Hepatocyte (in vitro differentiated cells): ENCODE measurements around the gene IL1RAPL2. TPM values are rescaled to one million over a fixed set of nuclear protein-coding genes. Genes with fewer than 3 reads are reported as not detected.

Experiments
- DNase-seq: peaks from one replicate; pipeline ENCODE4 v3.0.0-alpha.2; 2016; ENCODE audit warnings: low spot score
- H2AFZ ChIP-seq: fragments of 200-600 bp; sonication (generic); 2 replicates; pipeline ENCODE4 v1.6.0; 2016; ENCODE audit warnings: antibody characterized with exemption, mild to moderate bottlenecking
- H3K27ac ChIP-seq: fragments of 200-600 bp; sonication (generic); 2 replicates; pipeline ENCODE4 v1.5.1; 2016; ENCODE audit warnings: mild to moderate bottlenecking
- H3K27me3 ChIP-seq: fragments of 200-600 bp; sonication (generic); 2 replicates; pipeline ENCODE4 v1.6.1; 2016
- H3K36me3 ChIP-seq: fragments of 200-600 bp; sonication (generic); replicated peaks from 2 replicates; pipeline ENCODE4 v1.5.1; 2016; ENCODE audit warnings: low read depth; ENCODE audit not compliant: insufficient read depth
- H3K4me1 ChIP-seq: fragments of 200-600 bp; sonication (generic); 2 replicates; pipeline ENCODE4 v1.5.1; 2016; ENCODE audit warnings: mild to moderate bottlenecking, moderate library complexity; ENCODE audit not compliant: insufficient read depth
- H3K4me2 ChIP-seq: fragments of 200-600 bp; sonication (generic); 2 replicates; pipeline ENCODE4 v1.6.0; 2016
- H3K4me3 ChIP-seq: fragments of 200-600 bp; sonication (generic); 2 replicates; pipeline ENCODE4 v1.5.1; 2016; ENCODE audit warnings: mild to moderate bottlenecking
- H3K79me2 ChIP-seq: fragments of 200-600 bp; sonication (generic); 2 replicates; pipeline ENCODE4 v1.6.0; 2017; ENCODE audit warnings: mild to moderate bottlenecking
- H3K9me2 ChIP-seq: fragments of 200-600 bp; sonication (generic); replicated peaks from 2 replicates; pipeline ENCODE4 v1.6.0; 2017; ENCODE audit warnings: mild to moderate bottlenecking; ENCODE audit not compliant: insufficient read depth
- H3K9me3 ChIP-seq: fragments of 200-600 bp; sonication (generic); 2 replicates; pipeline ENCODE4 v1.5.1; 2016; ENCODE audit warnings: low read depth, mild to moderate bottlenecking
- H4K20me1 ChIP-seq: fragments of 200-600 bp; sonication (generic); 2 replicates; pipeline ENCODE4 v1.6.0; 2016; ENCODE audit warnings: mild to moderate bottlenecking; ENCODE audit not compliant: insufficient read depth, poor library complexity, severe bottlenecking
- EZH2 ChIP-seq: fragments of 200-600 bp; sonication (generic); IDR thresholded peaks from 2 replicates; pipeline ENCODE4 v1.6.1; 2016; ENCODE audit warnings: antibody characterized with exemption, mild to moderate bottlenecking, borderline replicate concordance
- EZH2phosphoT487 ChIP-seq: fragments of 200-600 bp; sonication (generic); IDR thresholded peaks from one replicate; pipeline ENCODE4 v1.6.1; 2018; ENCODE audit warnings: antibody characterized with exemption, mild to moderate bottlenecking, low read depth, moderate library complexity; ENCODE audit not compliant: unreplicated experiment, severe bottlenecking
- WGBS: methylation state at CpG from one replicate; pipeline ENCODE4 v1.1.6; 2016; ENCODE audit warnings: low lambda C conversion rate; ENCODE audit errors: missing lambda C conversion rate; 5-methylcytosine and 5-hydroxymethylcytosine counted together
- polyA plus RNA-seq: library from polyadenylated mRNA; unstranded; fragments of >200 nt; fragmentation: Nextera tagmentation; extraction: Ambion mirVana; gene quantifications from 2 replicates; pipeline ENCODE4 v1.2.1, GENCODE V29; 2016
- total RNA-seq: library from RNA; depleted of rRNA; stranded (reverse); fragments of >200 nt; gene quantifications from 2 replicates; pipeline ENCODE4 v1.2.3, GENCODE V29; 2014
- TF ChIP-seq, protein P1 (sequence below): fragments of 200-600 bp; sonication (generic); IDR thresholded peaks from 2 replicates; pipeline ENCODE4 v1.5.1; 2016; ENCODE audit warnings: antibody characterized with exemption, mild to moderate bottlenecking; ENCODE audit not compliant: poor library complexity

IL1RAPL2 gene
- total and polyA plus RNA-seq, 2 experiments from 2014 or later: 0.40 TPM; not detected in 1

DNA sequence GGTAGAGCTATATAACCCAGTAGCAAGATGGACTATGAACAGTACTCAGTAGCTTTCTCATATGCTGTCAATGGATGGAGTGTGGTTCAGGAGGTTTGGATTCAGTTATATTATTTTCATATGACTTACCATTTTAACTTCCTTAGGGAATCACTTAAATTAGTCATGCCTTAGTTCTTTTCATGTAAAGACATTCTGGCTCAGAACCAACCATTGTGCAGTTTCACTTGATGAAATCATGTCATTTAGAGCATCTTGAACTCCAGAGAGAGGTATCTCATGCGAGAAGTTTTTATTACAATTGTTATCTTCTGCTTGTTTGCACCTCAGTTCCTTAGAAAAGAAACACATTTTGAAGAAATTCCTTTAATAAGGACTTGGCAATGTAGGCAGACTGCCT is 55.8 kb downstream of the IL1RAPL2 start:
- Histone ChIP-seq H3K9me2 (no peaks in the 10 kb centered on the region), H3K27ac (no peak overlapping the region), H2AFZ (no peak overlapping the region), H3K9me3 (no peaks in the 10 kb centered on the region), H3K4me2 (no peak overlapping the region), H4K20me1 (no peaks in the 10 kb centered on the region), H3K27me3 (no peaks in the 10 kb centered on the region), H3K4me3 (no peak overlapping the region), H3K36me3 (no peaks in the 10 kb centered on the region), H3K79me2 (no peaks in the 10 kb centered on the region), H3K4me1 (no peaks in the 10 kb centered on the region)
- 62% methylated on average over 1 of the region's 1 CpG for WGBS
- DNase-seq: no peak
- TF ChIP-seq EZH2 (no peak), EZH2phosphoT487 (no peak)

DNA sequence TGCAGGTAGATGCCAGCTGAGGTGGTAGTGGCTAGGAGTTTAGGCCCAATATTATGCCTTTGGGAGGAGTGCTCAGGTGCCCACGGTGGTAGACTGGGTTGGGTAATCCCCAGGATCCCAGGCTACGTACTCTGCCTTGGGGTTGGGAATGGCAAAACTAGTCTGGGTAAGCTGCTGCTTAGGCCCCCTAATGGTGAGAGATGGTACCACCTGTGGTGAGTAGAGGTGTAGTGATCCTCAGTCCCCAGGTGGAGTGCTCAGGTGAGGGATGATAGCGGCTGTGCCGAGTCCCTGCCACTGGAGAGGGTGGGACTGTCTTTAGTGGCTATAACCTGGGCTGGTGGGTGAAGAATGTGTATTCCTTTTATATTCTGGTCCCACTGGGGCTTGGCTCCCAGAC is 75.2 kb downstream of the IL1RAPL2 start:
- H3K9me3 ChIP-seq: no peaks in the 10 kb centered on the region
- H3K4me3 ChIP-seq: no peak overlapping the region
- no peaks in the 10 kb centered on the region for H3K27me3 ChIP-seq
- WGBS: 82% methylated on average over 4 of the region's 4 CpGs
- no peak overlapping the region for H3K4me2 ChIP-seq
- no peak overlapping the region for H2AFZ ChIP-seq
- H3K79me2 ChIP-seq: no peaks in the 10 kb centered on the region
- H4K20me1 ChIP-seq: no peaks in the 10 kb centered on the region
- no peaks in the 10 kb centered on the region for H3K4me1 ChIP-seq
- no peaks in the 10 kb centered on the region for H3K36me3 ChIP-seq
- DNase-seq: no peak
- no peak for TF ChIP-seq EZH2phosphoT487
- H3K9me2 ChIP-seq: no peaks in the 10 kb centered on the region
- no peak overlapping the region for H3K27ac ChIP-seq

DNA sequence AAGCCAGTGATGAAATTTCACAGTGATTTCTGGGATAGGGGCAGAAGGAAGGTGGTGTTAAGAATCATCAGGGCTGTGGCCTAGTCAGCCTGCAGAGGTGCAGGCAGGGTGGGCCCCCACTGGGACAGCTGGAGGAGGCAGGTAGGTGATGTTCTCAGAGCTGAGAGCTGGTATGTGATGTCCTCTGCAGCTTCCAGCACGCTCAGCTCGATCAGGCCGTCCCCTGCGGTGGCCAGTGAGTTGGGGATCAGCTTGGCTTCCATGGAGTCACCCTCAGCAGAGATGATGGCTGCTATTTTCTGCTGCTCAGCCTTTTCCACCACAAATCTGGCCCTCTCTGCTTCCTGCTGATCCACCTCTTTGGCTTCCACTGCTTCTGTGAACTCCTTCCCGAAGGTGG is 81.1 kb downstream of the IL1RAPL2 start:
- no peaks in the 10 kb centered on the region for H3K9me3 ChIP-seq
- H3K27ac ChIP-seq: no peak overlapping the region
- no peaks in the 10 kb centered on the region for H3K79me2 ChIP-seq
- no peak overlapping the region for H2AFZ ChIP-seq
- no peaks in the 10 kb centered on the region for H3K36me3 ChIP-seq
- WGBS: 87% methylated on average over 5 of the region's 5 CpGs
- H3K27me3 ChIP-seq: no peaks in the 10 kb centered on the region
- no peaks in the 10 kb centered on the region for H3K9me2 ChIP-seq
- no peak for DNase-seq
- no peak overlapping the region for H3K4me3 ChIP-seq
- no peaks in the 10 kb centered on the region for H3K4me1 ChIP-seq
- H4K20me1 ChIP-seq: no peaks in the 10 kb centered on the region
- TF ChIP-seq EZH2phosphoT487 (no peak), EZH2 (no peak)
- TF ChIP-seq, protein P1, sequence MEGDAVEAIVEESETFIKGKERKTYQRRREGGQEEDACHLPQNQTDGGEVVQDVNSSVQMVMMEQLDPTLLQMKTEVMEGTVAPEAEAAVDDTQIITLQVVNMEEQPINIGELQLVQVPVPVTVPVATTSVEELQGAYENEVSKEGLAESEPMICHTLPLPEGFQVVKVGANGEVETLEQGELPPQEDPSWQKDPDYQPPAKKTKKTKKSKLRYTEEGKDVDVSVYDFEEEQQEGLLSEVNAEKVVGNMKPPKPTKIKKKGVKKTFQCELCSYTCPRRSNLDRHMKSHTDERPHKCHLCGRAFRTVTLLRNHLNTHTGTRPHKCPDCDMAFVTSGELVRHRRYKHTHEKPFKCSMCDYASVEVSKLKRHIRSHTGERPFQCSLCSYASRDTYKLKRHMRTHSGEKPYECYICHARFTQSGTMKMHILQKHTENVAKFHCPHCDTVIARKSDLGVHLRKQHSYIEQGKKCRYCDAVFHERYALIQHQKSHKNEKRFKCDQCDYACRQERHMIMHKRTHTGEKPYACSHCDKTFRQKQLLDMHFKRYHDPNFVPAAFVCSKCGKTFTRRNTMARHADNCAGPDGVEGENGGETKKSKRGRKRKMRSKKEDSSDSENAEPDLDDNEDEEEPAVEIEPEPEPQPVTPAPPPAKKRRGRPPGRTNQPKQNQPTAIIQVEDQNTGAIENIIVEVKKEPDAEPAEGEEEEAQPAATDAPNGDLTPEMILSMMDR: no peak
- no peak overlapping the region for H3K4me2 ChIP-seq

DNA sequence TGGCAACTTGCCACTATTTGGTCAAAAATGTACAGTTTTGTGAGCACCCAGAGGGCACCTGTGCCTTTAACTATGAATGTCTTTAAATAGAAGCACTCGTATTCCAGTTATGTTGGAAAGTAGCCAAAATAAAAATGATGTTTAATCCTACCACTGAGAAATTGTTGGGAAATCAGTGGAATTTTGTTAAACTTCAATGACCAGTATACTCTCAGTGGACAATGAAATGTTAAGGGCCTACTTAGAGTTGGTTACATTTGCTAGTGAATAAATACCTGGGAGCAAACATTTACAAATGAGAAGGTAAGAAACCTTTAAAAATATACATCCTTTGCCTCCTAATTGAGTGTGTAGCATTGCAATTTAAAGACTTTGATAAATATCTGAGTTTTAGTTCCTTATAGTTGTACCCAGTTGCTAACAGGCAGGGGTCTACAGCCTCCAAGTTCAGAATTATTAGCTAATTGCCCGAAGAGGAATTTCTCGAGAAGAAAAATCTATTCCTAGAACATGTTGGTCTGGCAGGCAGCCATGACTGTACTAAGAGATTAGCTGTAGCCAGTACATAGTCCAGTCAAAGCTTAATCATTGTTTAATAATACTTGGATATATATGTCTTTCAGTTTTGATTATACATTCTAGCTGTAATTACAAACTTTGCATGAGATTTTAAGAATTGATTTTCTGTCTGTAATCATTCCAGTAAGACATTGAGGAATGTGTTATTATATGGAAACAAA is 93.2 kb downstream of the IL1RAPL2 start:
- no peaks in the 10 kb centered on the region for H3K36me3 ChIP-seq
- no peak for DNase-seq
- TF ChIP-seq, protein P1: no peak
- TF ChIP-seq EZH2phosphoT487 (no peak), EZH2 (no peak)
- no peak overlapping the region for H2AFZ ChIP-seq
- H3K27me3 ChIP-seq: no peaks in the 10 kb centered on the region
- H3K9me3 ChIP-seq: no peaks in the 10 kb centered on the region
- no peaks in the 10 kb centered on the region for H4K20me1 ChIP-seq
- no peak overlapping the region for H3K4me3 ChIP-seq
- H3K79me2 ChIP-seq: no peaks in the 10 kb centered on the region
- no peaks in the 10 kb centered on the region for H3K9me2 ChIP-seq
- H3K27ac ChIP-seq: no peak overlapping the region
- 57% methylated on average over 3 of the region's 3 CpGs for WGBS
- H3K4me2 ChIP-seq: no peak overlapping the region
- no peaks in the 10 kb centered on the region for H3K4me1 ChIP-seq
